Progenitor cell of endocrine pancreas (in vitro differentiated cells): ENCODE measurements around the gene ZNF615. TPM values are rescaled to one million over a fixed set of nuclear protein-coding genes. Genes with fewer than 3 reads are reported as not detected.
"Not testable (repeated sequence)": the region's sequence is repeated elsewhere in the genome, so short reads cannot be mapped to it uniquely, and the experiment has no call there.

Experiments
- DNase-seq: peaks from one replicate; pipeline ENCODE4 v3.0.0; 2021; ENCODE audit warnings: low spot score; ENCODE audit not compliant: unreplicated experiment
- H3K27ac Mint-ChIP-seq: 2 replicates; pipeline ENCODE4 v1.8.0; 2021; ENCODE audit warnings: mild to moderate bottlenecking, moderate library complexity, mixed read lengths
- H3K27me3 Mint-ChIP-seq: 2 replicates; pipeline ENCODE4 v1.8.0; 2021; ENCODE audit warnings: mixed read lengths
- H3K36me3 Mint-ChIP-seq: 2 replicates; pipeline ENCODE4 v1.8.0; 2022; ENCODE audit warnings: mixed read lengths; ENCODE audit not compliant: insufficient read depth
- H3K4me1 Mint-ChIP-seq: 2 replicates; pipeline ENCODE4 v1.8.0; 2021; ENCODE audit warnings: low read depth, mixed read lengths
- H3K4me3 Mint-ChIP-seq: 2 replicates; pipeline ENCODE4 v1.8.0; 2021; ENCODE audit warnings: low read depth, mild to moderate bottlenecking, moderate library complexity, mixed read lengths
- H3K9me3 Mint-ChIP-seq: 2 replicates; pipeline ENCODE4 v1.8.0; 2021; ENCODE audit warnings: low read depth, mixed read lengths
- CTCF ChIP-seq: fragments of 200-600 bp; sonication (generic); IDR thresholded peaks from one replicate; pipeline ENCODE4 v1.5.0; 2021; ENCODE audit warnings: antibody characterized with exemption, mild to moderate bottlenecking; ENCODE audit not compliant: unreplicated experiment
- long read RNA-seq: library from polyadenylated mRNA; unstranded; transcript quantifications from one replicate; pipeline ENCODE4 v2.0.0, GENCODE V29; 2020
- total RNA-seq: library from RNA; stranded (reverse); gene quantifications from 2 replicates; pipeline ENCODE4 v1.2.1, GENCODE V29; 2021

Gene ZNF615
- total RNA-seq: 17.5 and 17.7 TPM in 2 replicates
- long read RNA-seq, full-length matches to known transcripts: 11 of 18 reads
- long read RNA-seq, partial matches to known transcripts: 0 of 18 reads
- long read RNA-seq, other reads (novel, unspliced or antisense): 7 of 18 reads

GRCh38 chr19:52007806-52008557, at the start of gene ZNF615:
TSS of gene ZNF615 (minus strand) at chr19:52008211. CDS start at chr19:52003711, 4,500 bp downstream.
- Mint-ChIP-seq H3K4me3 (peak within 1 kb of the TSS; percentile 94), H3K9me3 (peaks cover 19% of the 10 kb centered on the region)
- no peak for TF ChIP-seq CTCF

GRCh38 chr19:52056480-52056879, 48.5 kb upstream of the ZNF615 start:
- H3K4me3 Mint-ChIP-seq, H3K4me1 Mint-ChIP-seq, DNase-seq, H3K27me3 Mint-ChIP-seq, H3K27ac Mint-ChIP-seq: not testable (repeated sequence)
- peaks cover 70% of the 10 kb centered on the region for H3K9me3 Mint-ChIP-seq
- peaks cover 64% of the 10 kb centered on the region for H3K36me3 Mint-ChIP-seq

More at GRCh38 chr19:52007806-52008557, at the start of gene ZNF615:
- H3K27ac Mint-ChIP-seq: peak within 1 kb of the TSS; percentile 99
- H3K4me1 Mint-ChIP-seq: peaks cover 5% of the 10 kb centered on the region
- peak; percentile 80 for DNase-seq
- H3K27me3 Mint-ChIP-seq: no peaks in the 10 kb centered on the region
- H3K36me3 Mint-ChIP-seq: peaks cover 51% of the 10 kb centered on the region

- H3K4me1 Mint-ChIP-seq, DNase-seq, H3K27me3 Mint-ChIP-seq, H3K4me3 Mint-ChIP-seq, H3K27ac Mint-ChIP-seq: not testable (repeated sequence)
- peaks cover 55% of the 10 kb centered on the region for H3K9me3 Mint-ChIP-seq
- peaks cover 52% of the 10 kb centered on the region for H3K36me3 Mint-ChIP-seq
Measured at GRCh38 chr19:52051736-52052135, 43.7 kb upstream of the ZNF615 start.

GRCh38 chr19:52048555-52049501, 40.8 kb upstream of the ZNF615 start, which contains the start of gene ZNF432:
TSS of gene ZNF432 (minus strand) at chr19:52048838. CDS start at chr19:52046868, 1,970 bp downstream.
- Mint-ChIP-seq H3K9me3 (peaks cover 48% of the 10 kb centered on the region), H3K27ac (peak within 1 kb of the TSS; percentile 99), H3K27me3 (no peaks in the 10 kb centered on the region), H3K4me1 (peaks cover 6% of the 10 kb centered on the region), H3K4me3 (peak within 1 kb of the TSS; percentile 96), H3K36me3 (peaks cover 55% of the 10 kb centered on the region)
- no peak for TF ChIP-seq CTCF
- peak; percentile 82 for DNase-seq

GRCh38 chr19:52039169-52039568, 31.2 kb upstream of the ZNF615 start:
- no peak overlapping the region for H3K27ac Mint-ChIP-seq
- no peak overlapping the region for H3K4me3 Mint-ChIP-seq
- TF ChIP-seq CTCF: no peak
- H3K27me3 Mint-ChIP-seq: no peaks in the 10 kb centered on the region
- no peak for DNase-seq
- H3K4me1 Mint-ChIP-seq: no peaks in the 10 kb centered on the region
- peaks cover 90% of the 10 kb centered on the region for H3K36me3 Mint-ChIP-seq
- H3K9me3 Mint-ChIP-seq: peaks cover 73% of the 10 kb centered on the region
